HEK293T (cell line): ENCODE results near the gene PSD2.

Source experiments
- ARNT ChIP-seq: fragments of 450-650 bp; IDR thresholded peaks from 2 replicates; pipeline ENCODE4 v1.6.1; 2017; ENCODE audit warnings: mild to moderate bottlenecking
- BHLHE40 ChIP-seq: fragments of 450-650 bp; IDR thresholded peaks from 2 replicates; pipeline ENCODE4 v1.6.1; 2016; ENCODE audit warnings: mild to moderate bottlenecking, moderate library complexity, borderline replicate concordance
- CTBP1 ChIP-seq: fragments of 450-650 bp; IDR thresholded peaks from 2 replicates; pipeline ENCODE4 v1.6.1; 2016; ENCODE audit warnings: borderline replicate concordance
- FOXA1 ChIP-seq: fragments of 450-650 bp; IDR thresholded peaks from 2 replicates; pipeline ENCODE4 v1.6.1; 2016; ENCODE audit warnings: mild to moderate bottlenecking
- FOXK2 ChIP-seq: fragments of 450-650 bp; IDR thresholded peaks from 2 replicates; pipeline ENCODE4 v1.6.1; 2016; ENCODE audit warnings: mild to moderate bottlenecking
- FOXM1 ChIP-seq: fragments of 450-650 bp; IDR thresholded peaks from 2 replicates; pipeline ENCODE4 v1.6.1; 2017; ENCODE audit warnings: mild to moderate bottlenecking, borderline replicate concordance
- LEF1 ChIP-seq: fragments of 450-650 bp; IDR thresholded peaks from 2 replicates; pipeline ENCODE4 v1.6.1; 2017; ENCODE audit warnings: mild to moderate bottlenecking, borderline replicate concordance
- SP1 ChIP-seq: fragments of 450-650 bp; IDR thresholded peaks from 2 replicates; pipeline ENCODE4 v1.6.1; 2017
- SUZ12 ChIP-seq: fragments of 450-650 bp; IDR thresholded peaks from 2 replicates; pipeline ENCODE4 v1.6.1; 2016; ENCODE audit warnings: mild to moderate bottlenecking
- ZNF384 ChIP-seq: fragments of 450-650 bp; IDR thresholded peaks from 2 replicates; pipeline ENCODE4 v1.6.1; 2016
- TF ChIP-seq, protein P1 (sequence below): fragments of 450-650 bp; IDR thresholded peaks from 2 replicates; pipeline ENCODE4 v1.6.1; 2016

DNA sequence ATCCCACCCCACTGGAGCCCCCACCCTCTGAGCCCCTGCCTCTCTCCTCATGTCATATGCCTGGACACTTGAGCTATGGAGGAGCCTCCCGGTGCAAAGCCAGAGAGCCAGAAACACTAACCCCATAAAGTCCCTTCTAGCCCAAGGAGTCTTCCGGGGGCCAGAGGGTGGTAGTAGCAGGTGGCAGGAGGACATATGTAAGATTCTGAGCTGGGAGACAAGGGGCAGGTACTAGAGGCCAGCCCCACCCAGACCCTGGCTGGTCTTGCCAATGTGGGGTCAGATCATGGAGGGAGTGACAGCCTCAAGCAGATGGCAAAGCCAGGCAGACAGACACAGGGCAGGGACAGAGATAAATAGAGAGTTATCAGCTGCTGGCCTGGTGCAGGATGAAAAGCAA, 63.4 kb downstream of the PSD2 start:
- TF ChIP-seq SP1: no peak
- TF ChIP-seq LEF1: no peak
- TF ChIP-seq CTBP1: no peak
- TF ChIP-seq, protein P1, sequence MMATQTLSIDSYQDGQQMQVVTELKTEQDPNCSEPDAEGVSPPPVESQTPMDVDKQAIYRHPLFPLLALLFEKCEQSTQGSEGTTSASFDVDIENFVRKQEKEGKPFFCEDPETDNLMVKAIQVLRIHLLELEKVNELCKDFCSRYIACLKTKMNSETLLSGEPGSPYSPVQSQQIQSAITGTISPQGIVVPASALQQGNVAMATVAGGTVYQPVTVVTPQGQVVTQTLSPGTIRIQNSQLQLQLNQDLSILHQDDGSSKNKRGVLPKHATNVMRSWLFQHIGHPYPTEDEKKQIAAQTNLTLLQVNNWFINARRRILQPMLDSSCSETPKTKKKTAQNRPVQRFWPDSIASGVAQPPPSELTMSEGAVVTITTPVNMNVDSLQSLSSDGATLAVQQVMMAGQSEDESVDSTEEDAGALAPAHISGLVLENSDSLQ: no peak
- TF ChIP-seq BHLHE40: no peak
- no peak for TF ChIP-seq FOXK2
- TF ChIP-seq FOXM1: no peak
- no peak for TF ChIP-seq SUZ12
- TF ChIP-seq FOXA1: no peak
- no peak for TF ChIP-seq ZNF384
- no peak for TF ChIP-seq ARNT
